PC-3 (cell line): ENCODE data around the gene NCMAP.

Source experiments
- EZH2 ChIP-seq: fragments of 300-600 bp; sonication (generic); IDR thresholded peaks from one replicate; pipeline ENCODE4 v1.6.1; 2017; ENCODE audit warnings: antibody characterized with exemption, mild to moderate bottlenecking, low read length; ENCODE audit not compliant: unreplicated experiment
- EZH2phosphoT487 ChIP-seq: fragments of 300-600 bp; sonication (generic); IDR thresholded peaks from 2 replicates; pipeline ENCODE4 v1.6.1; 2018; ENCODE audit warnings: mild to moderate bottlenecking, antibody characterized with exemption, low read length, borderline replicate concordance
- TF ChIP-seq, protein P1 (sequence below): fragments of 300-600 bp; sonication (generic); conservative IDR thresholded peaks from 2 replicates; pipeline ENCODE4 v1.5.1; 2017; ENCODE audit warnings: antibody characterized with exemption, low read depth, mild to moderate bottlenecking, low read length

DNA sequence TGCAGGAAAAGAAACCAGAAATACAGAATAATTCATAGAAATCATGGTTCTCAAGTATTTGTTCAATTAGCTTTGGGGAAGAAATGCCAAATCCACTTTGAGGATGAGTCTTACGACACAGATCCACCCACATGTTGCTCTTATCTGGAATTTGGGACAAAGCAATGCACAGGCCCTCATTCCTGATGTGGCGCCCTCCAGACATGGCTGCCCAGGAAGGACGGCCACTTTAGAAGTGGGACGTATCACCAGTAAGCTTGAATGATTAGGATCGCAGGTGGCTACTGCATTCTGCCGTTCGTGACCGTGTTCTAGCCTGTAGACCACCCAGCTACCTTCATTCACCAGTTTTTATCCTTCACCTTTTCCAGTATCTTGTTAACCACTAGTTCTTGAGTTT lies 20.1 kb upstream of the NCMAP start:
- TF ChIP-seq, protein P1, sequence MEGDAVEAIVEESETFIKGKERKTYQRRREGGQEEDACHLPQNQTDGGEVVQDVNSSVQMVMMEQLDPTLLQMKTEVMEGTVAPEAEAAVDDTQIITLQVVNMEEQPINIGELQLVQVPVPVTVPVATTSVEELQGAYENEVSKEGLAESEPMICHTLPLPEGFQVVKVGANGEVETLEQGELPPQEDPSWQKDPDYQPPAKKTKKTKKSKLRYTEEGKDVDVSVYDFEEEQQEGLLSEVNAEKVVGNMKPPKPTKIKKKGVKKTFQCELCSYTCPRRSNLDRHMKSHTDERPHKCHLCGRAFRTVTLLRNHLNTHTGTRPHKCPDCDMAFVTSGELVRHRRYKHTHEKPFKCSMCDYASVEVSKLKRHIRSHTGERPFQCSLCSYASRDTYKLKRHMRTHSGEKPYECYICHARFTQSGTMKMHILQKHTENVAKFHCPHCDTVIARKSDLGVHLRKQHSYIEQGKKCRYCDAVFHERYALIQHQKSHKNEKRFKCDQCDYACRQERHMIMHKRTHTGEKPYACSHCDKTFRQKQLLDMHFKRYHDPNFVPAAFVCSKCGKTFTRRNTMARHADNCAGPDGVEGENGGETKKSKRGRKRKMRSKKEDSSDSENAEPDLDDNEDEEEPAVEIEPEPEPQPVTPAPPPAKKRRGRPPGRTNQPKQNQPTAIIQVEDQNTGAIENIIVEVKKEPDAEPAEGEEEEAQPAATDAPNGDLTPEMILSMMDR: no peak
- TF ChIP-seq EZH2: no peak
- no peak for TF ChIP-seq EZH2phosphoT487
